Activated CD4-positive, alpha-beta T cell treated with anti-CD3 and anti-CD28 coated beads, Interleukin-2, amount 10 ng/mL, durations not matched to agents 7 days and 5 days (primary cell): ENCODE results near the gene KSR1. TPM values are rescaled to one million over a fixed set of nuclear protein-coding genes. Genes with fewer than 3 reads are reported as not detected.
"Not testable (repeated sequence)": the region's sequence is repeated elsewhere in the genome, so short reads cannot be mapped to it uniquely, and the experiment has no call there.

Source experiments
- CTCF ChIA-PET: fragments of 350-600 bp; sonication (Branson Sonifier 250); formaldehyde crosslinking; loops from one replicate; lab custom pipeline; 2021; ENCODE audit warnings: antibody characterized with exemption; lab: Charles Lee
- POLR2A ChIA-PET: fragments of 350-600 bp; sonication (Branson Sonifier 250); formaldehyde crosslinking; loops from one replicate; lab custom pipeline; 2021; ENCODE audit warnings: antibody characterized with exemption; lab: Charles Lee
- DNase-seq: peaks from one replicate; pipeline ENCODE4 v3.0.0-alpha.2; 2020
- H3K27ac Mint-ChIP-seq: one replicate; pipeline ENCODE4 v1.8.0; 2021; ENCODE audit warnings: mild to moderate bottlenecking, moderate library complexity, mixed read lengths
- H3K27me3 Mint-ChIP-seq: one replicate; pipeline ENCODE4 v1.8.0; 2021; ENCODE audit warnings: mixed read lengths
- H3K36me3 Mint-ChIP-seq: one replicate; pipeline ENCODE4 v1.8.0; 2021; ENCODE audit warnings: low read depth, mixed read lengths
- H3K4me1 Mint-ChIP-seq: one replicate; pipeline ENCODE4 v1.8.0; 2021; ENCODE audit warnings: mixed read lengths
- H3K4me3 Mint-ChIP-seq: one replicate; pipeline ENCODE4 v1.8.0; 2021; ENCODE audit warnings: mild to moderate bottlenecking, moderate library complexity, mixed read lengths
- H3K9me3 Mint-ChIP-seq: one replicate; pipeline ENCODE4 v1.8.0; 2021; ENCODE audit warnings: mixed read lengths
- total RNA-seq, 2 experiments: library from RNA; stranded (reverse); gene quantifications; one replicate each; pipeline ENCODE4 v1.2.3, GENCODE V29; 2021

KSR1 gene
- total RNA-seq, 2 experiments from 2014 or later = 43.1 to 45.7 TPM

DNA sequence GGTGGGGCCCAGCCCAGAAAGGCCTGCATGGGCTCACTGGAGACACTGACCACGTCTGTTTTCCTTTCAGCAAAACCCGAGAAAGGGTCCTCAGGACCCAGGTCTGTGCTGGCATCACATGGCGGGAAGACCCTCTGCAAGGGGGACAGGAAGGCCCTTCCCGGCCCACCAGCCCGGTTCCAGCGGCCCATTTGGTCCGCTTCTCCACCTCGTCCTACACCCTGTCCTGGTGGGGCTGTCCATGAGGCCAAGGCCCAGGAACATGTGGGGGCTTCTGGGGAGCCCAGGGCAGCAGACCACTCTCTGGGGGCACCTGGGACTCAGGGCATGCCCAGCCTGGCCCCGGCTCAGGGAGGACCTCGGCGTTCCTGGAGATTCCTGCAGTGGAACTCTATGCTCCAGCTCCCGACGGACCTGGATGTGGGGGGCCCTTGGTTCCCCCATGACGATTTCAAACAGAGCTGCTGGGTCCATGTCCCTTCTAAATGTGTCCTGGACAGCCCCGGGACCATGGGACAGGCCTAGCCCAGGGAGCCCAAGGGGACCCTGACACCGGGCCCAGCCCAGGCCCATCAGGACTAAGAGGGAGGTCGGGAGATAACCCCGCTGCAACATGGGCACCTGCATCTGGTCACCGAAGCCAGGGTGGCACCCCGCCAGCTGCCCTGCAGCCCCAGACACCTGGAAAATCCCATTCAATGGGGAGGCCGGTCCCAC lies 26.4 kb upstream of the KSR1 start:
- H3K4me3 Mint-ChIP-seq = no peak overlapping the region
- no peaks in the 10 kb centered on the region for H3K36me3 Mint-ChIP-seq
- POLR2A ChIA-PET = no interaction called here
- no peaks in the 10 kb centered on the region for H3K4me1 Mint-ChIP-seq
- DNase-seq = no peak
- H3K27ac Mint-ChIP-seq = no peak overlapping the region
- peaks cover 3% of the 10 kb centered on the region for H3K27me3 Mint-ChIP-seq
- CTCF ChIA-PET = interaction anchor here (1.2 to 2.5 kb wide), 4 partner anchors 12 to 53 kb away, joined by 3 to 7 read pairs (median 4); no protein-coding TSS in a partner anchor
- H3K9me3 Mint-ChIP-seq = no peaks in the 10 kb centered on the region

DNA sequence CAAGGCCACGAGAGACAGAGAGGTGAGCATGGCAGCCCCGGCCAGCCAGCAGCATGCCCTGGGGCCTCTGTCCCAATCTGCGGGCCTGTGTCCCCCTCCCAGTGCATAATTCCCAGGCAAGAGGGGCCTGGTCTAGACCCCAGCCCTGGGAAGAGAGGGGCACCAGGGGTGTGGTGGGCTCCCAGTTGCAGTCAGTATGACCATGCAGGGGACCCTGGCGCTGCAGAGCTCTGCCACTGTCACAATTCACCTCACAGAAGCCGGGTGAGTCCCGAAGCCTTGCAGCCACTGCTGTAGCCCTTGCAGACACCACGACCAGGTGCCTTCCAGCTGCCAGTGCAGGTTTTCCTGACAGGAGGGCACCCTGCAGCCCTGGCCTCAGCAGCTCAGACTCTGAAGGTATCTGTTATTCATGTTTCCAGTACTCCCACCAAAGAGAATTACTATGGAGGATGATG lies 25.8 kb upstream of the KSR1 start:
- POLR2A ChIA-PET = no interaction called here
- H3K4me1 Mint-ChIP-seq = no peaks in the 10 kb centered on the region
- no peak overlapping the region for H3K4me3 Mint-ChIP-seq
- no peaks in the 10 kb centered on the region for H3K36me3 Mint-ChIP-seq
- CTCF ChIA-PET = interaction anchor here (1.3 to 2.5 kb wide), 4 partner anchors 11 to 36 kb away, joined by 3 to 7 read pairs (median 4); no protein-coding TSS in a partner anchor
- H3K9me3 Mint-ChIP-seq = no peaks in the 10 kb centered on the region
- H3K27ac Mint-ChIP-seq = no peak overlapping the region
- no peak for DNase-seq
- peaks cover 3% of the 10 kb centered on the region for H3K27me3 Mint-ChIP-seq

DNA sequence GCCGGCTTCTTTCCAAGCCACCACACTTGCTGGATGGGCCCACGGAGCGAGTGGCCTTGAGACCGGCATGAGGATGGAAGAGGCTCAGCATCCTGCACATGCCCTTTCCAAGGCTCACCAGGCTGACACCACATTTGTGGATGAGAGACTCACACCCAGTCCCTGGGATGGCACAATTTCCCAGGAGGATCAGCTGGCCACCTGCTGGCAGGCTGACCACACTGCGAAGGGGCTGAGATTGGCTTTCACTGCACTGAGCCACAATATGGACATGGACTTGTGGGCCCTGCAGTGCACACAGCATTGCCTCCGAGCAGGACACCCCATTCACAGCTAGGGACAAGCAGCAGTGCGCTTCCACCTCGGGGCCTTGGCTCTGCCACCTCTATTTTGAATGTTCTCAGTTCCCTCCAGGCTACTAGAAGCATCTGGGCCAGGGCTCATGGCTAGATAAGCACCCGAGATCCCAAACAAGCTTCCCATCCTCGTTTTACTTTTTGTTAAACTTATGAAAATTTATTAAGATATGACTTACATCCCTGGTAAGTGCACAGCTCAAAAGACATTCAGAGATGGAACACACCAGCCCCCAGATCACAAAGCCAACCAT lies 25.3 kb upstream of the KSR1 start:
- Mint-ChIP-seq H3K36me3 (no peaks in the 10 kb centered on the region), H3K27me3 (peaks cover 3% of the 10 kb centered on the region), H3K4me1 (no peaks in the 10 kb centered on the region), H3K4me3 (no peak overlapping the region), H3K9me3 (no peaks in the 10 kb centered on the region), H3K27ac (no peak overlapping the region)
- DNase-seq = no peak
- ChIA-PET CTCF (interaction anchor here (0.8 to 2.5 kb wide), 5 partner anchors 10 to 223 kb away, joined by 3 to 7 read pairs (median 4); no protein-coding TSS in a partner anchor), POLR2A (no interaction called here)

DNA sequence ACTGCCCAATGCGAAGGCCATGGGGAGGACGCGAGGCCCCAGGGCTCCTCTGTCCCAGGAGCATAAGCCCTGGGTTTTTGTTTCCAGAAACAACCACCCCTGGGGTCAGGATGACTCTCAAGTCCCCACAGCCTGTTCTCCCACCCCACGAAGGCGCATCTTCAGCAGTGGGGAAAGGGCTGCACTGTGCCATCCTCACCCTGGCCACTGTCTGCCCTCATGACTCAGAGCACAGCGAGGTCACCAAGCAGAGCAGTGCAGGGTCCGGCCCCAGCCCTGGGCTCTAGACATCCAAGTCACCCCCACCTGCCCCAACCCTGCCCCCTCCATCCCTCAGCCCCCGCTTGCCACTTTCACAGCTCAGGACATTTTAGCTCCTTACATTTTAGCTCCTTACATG lies 22.7 kb upstream of the KSR1 start:
- no peaks in the 10 kb centered on the region for H3K4me1 Mint-ChIP-seq
- ChIA-PET CTCF (no interaction called here), POLR2A (no interaction called here)

DNA sequence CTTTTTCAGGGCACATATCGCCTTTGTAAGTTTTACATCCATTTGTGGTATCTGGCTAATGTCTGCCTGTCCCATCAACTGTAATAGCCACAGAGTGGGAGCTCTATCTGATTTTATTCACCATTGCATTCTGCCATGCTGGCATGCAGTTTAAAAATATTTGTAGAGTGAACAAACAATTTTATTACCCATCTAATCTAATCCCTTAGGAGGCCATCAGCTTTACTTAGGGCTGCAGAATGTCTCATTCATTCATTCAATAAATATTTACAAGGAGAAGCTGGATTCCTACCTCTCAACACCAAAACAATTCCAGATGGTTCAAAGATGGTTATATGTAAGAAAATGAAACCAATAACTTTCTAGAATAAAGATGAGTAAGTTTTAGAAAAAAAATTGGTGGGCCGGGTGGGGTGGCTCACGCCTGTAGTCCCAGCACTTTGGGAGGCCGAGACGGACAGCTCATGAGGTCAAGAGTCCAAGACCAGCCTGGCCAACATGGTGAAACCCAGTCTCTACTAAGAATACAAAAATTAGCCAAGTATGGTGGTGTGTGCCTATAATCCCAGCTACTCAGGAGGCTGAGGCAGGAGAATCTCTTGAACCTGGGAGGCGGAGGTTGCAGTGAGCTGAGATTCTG lies 20.7 kb upstream of the KSR1 start:
- H3K9me3 Mint-ChIP-seq, CTCF ChIA-PET, H3K4me1 Mint-ChIP-seq, H3K27ac Mint-ChIP-seq, H3K27me3 Mint-ChIP-seq, DNase-seq, H3K4me3 Mint-ChIP-seq, POLR2A ChIA-PET, H3K36me3 Mint-ChIP-seq: not testable (repeated sequence)

More for the DNA sequence above, 22.7 kb upstream of the KSR1 start:
- DNase-seq = no peak
- no peaks in the 10 kb centered on the region for H3K27me3 Mint-ChIP-seq
- no peak overlapping the region for H3K4me3 Mint-ChIP-seq
- no peak overlapping the region for H3K27ac Mint-ChIP-seq
- no peaks in the 10 kb centered on the region for H3K36me3 Mint-ChIP-seq
- H3K9me3 Mint-ChIP-seq = no peaks in the 10 kb centered on the region

DNA sequence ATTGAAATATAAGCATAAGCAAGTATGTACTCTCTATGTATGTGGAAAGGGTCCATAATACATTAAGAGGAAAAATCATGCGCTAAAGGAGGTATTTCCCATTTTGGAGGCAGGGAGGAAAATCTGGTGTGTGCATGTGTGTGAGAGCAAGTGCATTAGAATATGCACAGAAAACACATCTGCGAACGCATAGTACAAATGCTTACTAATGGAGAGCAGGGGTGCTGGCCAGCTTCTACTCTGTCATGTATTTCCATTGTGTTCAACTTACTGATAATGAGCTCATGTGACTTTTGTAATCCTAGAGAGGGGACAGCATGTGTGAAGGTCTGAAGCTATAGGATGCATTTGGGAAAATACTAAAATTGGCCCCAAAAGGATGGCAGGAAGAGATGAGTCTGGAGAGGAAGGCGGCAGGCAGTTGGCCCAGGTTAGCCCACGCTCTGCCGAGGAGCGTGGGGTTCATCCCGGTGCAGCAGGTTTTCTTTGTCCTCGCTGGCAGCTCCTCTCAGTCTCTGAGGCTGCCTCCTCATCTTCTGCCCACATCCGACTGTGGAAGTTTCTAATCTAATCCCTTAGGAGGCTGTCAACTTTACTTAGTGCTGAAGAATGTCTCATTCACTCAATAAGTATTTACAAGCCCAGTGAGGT lies 17.8 kb upstream of the KSR1 start:
- Mint-ChIP-seq H3K9me3 (no peaks in the 10 kb centered on the region), H3K27ac (no peak overlapping the region), H3K36me3 (no peaks in the 10 kb centered on the region), H3K27me3 (no peaks in the 10 kb centered on the region), H3K4me1 (peaks cover 2% of the 10 kb centered on the region), H3K4me3 (no peak overlapping the region)
- no peak for DNase-seq
- ChIA-PET CTCF (interaction anchor here (0.8 to 1.3 kb wide), 3 partner anchors 17 to 162 kb away, joined by 3 read pairs; no protein-coding TSS in a partner anchor), POLR2A (no interaction called here)

DNA sequence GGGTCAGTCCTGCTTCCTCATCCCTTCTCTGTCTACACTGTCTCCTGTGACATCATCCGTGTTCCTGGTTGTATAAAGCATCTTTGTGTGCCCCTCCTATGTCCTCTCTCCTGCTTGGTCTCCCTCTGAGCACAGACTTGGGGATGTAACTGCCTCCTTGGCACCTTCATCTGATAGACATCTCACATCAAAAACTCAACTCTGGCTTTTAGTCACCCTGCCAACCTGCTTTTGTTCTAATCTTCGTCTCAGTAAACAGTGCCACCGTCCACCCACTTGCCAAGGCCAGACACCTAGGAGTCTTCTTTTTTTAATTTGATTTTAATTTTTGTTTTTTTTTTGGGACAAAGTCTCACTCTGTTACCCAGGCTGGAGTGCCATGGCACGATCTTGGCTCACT lies 16.9 kb upstream of the KSR1 start:
- Mint-ChIP-seq H3K27ac (no peak overlapping the region), H3K27me3 (no peaks in the 10 kb centered on the region), H3K9me3 (no peaks in the 10 kb centered on the region), H3K4me1 (peaks cover 2% of the 10 kb centered on the region), H3K4me3 (no peak overlapping the region), H3K36me3 (no peaks in the 10 kb centered on the region)
- ChIA-PET CTCF (interaction anchor here (1.3 kb wide), 1 partner anchor 16 kb away, joined by 3 read pairs; no protein-coding TSS in a partner anchor), POLR2A (no interaction called here)
- no peak for DNase-seq

DNA sequence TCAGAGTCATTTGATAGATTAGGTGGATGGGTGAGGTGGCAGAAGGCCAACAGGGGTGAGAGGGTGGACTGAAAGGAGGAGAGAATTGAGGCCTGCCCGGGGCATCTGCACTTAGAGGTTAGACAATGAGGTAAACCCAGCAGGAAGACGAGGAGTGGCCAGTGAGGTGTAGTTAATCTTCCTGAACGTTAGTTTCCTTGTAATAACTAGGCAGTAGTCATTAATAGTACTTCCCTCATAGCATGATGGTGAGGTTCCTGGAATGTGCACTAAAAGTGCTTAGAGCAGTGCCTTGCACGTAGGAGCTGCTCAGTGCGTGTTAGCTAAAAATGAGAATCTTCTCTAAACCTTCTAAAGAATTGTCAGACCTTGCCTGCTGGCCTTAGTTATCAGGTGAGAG lies 13.5 kb upstream of the KSR1 start:
- peaks cover 2% of the 10 kb centered on the region for H3K4me1 Mint-ChIP-seq
- H3K4me3 Mint-ChIP-seq = no peak overlapping the region
- peaks cover 10% of the 10 kb centered on the region for H3K27me3 Mint-ChIP-seq
- no peak overlapping the region for H3K27ac Mint-ChIP-seq
- no peaks in the 10 kb centered on the region for H3K9me3 Mint-ChIP-seq
- no peaks in the 10 kb centered on the region for H3K36me3 Mint-ChIP-seq
- no peak for DNase-seq
- CTCF ChIA-PET = interaction anchor here (0.9 to 2.8 kb wide), 2 partner anchors 12 to 31 kb away, joined by 3 to 7 read pairs; no protein-coding TSS in a partner anchor
- POLR2A ChIA-PET = no interaction called here

DNA sequence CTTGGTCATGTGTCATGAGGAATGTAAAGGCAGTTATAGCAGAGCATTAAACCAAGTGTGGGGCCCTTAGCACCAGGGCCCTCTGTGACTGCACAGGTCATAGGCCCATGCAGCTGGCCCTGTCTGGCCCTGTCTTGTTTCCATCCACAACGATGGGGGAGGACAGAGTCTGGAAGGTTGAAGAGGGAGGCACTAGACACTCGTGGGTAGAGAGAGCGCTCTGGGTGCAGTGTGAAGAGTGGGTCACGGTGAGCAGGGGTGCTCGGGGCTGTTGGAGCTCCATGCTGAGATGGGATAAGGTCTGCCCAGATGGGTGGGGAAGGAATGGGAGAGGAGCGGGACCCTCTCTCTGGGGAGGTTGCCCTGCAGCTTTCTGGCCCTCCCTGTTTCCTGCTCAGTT lies 12.8 kb upstream of the KSR1 start:
- POLR2A ChIA-PET = no interaction called here
- no peaks in the 10 kb centered on the region for H3K9me3 Mint-ChIP-seq
- H3K36me3 Mint-ChIP-seq = no peaks in the 10 kb centered on the region
- CTCF ChIA-PET = interaction anchor here (0.9 to 2.8 kb wide), 3 partner anchors 12 to 156 kb away, joined by 3 to 7 read pairs (median 3); no protein-coding TSS in a partner anchor
- DNase-seq = no peak
- no peak overlapping the region for H3K4me3 Mint-ChIP-seq
- H3K27ac Mint-ChIP-seq = no peak overlapping the region
- peaks cover 2% of the 10 kb centered on the region for H3K4me1 Mint-ChIP-seq
- peaks cover 10% of the 10 kb centered on the region for H3K27me3 Mint-ChIP-seq

DNA sequence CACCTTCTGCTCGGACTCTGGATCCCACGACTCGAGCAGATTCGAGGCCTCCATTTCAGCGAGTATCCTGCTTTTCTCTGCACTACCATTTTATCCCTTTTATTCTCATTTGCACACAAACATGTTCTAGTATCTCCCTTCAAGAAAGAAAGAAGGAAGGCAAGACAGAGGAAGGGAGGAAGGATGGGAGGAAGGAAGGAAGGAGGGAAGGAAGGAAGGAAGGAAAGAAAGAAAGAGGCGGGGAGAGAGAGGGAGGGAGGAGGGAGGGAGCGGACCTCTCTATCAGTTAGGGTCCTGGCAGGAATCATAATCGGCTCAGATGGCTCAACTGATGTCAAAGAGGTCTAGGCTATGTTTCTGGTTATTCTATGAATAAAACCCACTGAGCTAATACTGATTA lies 10.3 kb upstream of the KSR1 start:
- Mint-ChIP-seq H3K27ac (no peak overlapping the region), H3K27me3 (peaks cover 10% of the 10 kb centered on the region), H3K9me3 (no peaks in the 10 kb centered on the region), H3K4me3 (no peak overlapping the region), H3K4me1 (no peaks in the 10 kb centered on the region), H3K36me3 (no peaks in the 10 kb centered on the region)
- no peak for DNase-seq
- POLR2A ChIA-PET = no interaction called here
- CTCF ChIA-PET = no interaction called here

DNA sequence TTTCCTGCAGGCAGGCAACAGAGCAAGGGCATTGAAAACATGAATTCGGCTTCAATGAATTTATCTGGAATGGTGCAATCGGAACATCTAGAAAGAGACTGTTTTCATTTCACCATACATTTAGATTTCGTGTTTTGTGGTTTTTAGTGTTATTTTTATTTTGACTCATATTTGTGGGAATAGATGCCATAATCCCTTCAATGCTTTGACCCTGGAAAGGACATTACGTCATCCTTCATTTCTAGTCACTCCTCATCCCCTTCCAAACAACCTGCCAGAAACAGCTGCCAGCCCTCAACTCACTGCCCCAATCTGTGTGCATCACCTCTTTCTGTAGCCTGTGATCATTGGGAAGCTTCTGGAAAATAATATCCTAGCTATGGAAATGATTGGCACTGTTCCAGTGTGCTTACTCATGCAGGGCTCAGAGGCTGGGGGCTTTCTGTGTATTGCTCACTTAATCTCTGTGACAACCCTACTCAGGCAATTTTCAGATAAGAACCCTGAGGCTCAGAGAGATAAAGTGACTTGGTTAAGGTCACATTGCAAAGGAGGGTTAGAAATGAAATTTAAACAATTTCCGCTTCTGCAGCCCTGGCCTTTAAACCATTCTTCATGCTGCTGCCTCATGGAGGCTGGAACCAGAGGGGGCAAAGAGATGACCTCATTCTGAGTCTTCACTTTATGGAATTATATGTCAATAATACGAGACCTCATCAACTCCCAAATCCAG lies 9.5 kb upstream of the KSR1 start:
- no peak for DNase-seq
- ChIA-PET POLR2A (no interaction called here), CTCF (no interaction called here)
- Mint-ChIP-seq H3K9me3 (no peaks in the 10 kb centered on the region), H3K4me1 (no peaks in the 10 kb centered on the region), H3K27ac (no peak overlapping the region), H3K36me3 (no peaks in the 10 kb centered on the region), H3K27me3 (peaks cover 10% of the 10 kb centered on the region), H3K4me3 (no peak overlapping the region)

DNA sequence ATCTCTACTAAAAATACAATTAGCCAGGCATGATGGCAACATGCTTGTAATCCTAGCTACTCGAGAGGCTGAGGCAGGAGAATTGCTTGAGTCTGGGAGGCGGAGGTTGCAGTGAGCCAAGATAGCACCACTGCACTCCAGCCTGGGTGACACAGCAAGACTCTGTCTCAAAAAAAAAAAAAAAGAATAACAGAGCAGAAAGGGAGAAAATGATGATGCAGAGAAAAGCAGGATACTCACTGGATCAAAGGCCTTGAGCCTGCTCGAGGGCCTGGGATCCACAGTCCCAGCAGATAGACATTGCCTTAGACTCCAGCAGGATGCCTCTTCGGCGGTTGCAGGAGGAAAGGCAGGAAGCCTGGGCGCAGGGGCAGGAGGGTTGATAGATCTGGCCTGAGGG lies 7.7 kb upstream of the KSR1 start:
- H3K27me3 Mint-ChIP-seq, POLR2A ChIA-PET, H3K27ac Mint-ChIP-seq, H3K36me3 Mint-ChIP-seq, DNase-seq, CTCF ChIA-PET, H3K4me1 Mint-ChIP-seq, H3K4me3 Mint-ChIP-seq, H3K9me3 Mint-ChIP-seq: not testable (repeated sequence)
